Measurements from ENCODE around the gene STIL.

The STIL gene

DNA sequence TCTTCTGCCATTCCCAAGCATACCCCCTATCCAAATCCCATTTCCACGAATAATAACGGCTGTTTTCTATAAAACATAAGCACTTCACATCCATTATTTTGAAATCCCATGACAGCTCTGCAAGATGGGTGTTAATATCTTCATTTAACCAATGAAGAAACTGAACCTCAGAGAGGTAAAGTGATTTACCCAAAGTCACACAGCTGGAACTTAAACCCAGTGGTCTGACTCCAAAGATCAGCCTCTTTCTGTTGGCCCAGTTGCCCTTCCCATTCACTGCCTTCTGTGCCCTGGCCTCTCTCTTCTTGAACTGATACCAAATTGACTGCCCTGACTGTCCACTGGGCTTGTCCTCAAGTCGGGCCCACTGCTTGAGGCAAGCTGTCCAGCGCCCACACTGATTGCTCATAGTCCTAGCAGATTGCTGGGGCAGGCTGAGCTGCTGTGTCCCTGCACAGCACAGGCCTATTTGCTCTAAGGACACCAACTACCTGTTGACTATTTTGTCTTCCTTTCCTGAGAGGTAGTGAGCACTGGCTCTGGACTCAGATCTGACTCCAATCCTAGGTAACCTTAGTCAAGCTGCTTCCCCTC, 101.2 kb downstream of the STIL start:
- H3K4me3 ChIP-seq (ENCODE audit: control insufficient read depth, low read depth, low read length) = no peak overlapping the region
- TF ChIP-seq, protein P1, sequence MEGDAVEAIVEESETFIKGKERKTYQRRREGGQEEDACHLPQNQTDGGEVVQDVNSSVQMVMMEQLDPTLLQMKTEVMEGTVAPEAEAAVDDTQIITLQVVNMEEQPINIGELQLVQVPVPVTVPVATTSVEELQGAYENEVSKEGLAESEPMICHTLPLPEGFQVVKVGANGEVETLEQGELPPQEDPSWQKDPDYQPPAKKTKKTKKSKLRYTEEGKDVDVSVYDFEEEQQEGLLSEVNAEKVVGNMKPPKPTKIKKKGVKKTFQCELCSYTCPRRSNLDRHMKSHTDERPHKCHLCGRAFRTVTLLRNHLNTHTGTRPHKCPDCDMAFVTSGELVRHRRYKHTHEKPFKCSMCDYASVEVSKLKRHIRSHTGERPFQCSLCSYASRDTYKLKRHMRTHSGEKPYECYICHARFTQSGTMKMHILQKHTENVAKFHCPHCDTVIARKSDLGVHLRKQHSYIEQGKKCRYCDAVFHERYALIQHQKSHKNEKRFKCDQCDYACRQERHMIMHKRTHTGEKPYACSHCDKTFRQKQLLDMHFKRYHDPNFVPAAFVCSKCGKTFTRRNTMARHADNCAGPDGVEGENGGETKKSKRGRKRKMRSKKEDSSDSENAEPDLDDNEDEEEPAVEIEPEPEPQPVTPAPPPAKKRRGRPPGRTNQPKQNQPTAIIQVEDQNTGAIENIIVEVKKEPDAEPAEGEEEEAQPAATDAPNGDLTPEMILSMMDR (IDR thresholded peaks at IDR 0.05; ENCODE audit: control insufficient read depth, insufficient read depth, low read depth, low read length, missing control alignments) = no peak
- no peak for DNase-seq (ENCODE audit: low read depth)

DNA sequence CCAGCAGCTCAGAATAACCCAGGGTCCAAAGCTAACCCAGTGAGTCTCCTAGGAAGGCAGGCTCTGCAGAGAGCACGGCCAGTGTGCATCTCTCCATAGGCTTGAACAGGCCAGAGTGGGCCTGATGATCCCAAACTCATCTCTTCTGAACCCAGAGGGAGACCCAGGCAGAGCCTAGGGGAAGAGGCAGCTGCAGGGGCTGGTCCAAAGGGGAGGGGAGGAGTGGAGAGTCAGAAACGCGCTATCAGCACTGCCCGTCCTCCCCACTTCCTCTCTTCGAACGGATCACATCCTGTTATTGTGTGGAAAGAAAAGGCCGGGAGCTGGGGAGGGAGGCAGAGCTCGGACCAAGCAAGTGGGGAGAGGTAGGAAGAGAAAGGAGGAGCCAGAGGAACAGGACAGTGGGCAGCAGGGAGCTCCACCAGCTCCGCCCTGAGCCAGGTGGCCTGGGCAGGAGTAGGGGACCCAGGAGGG, 102.1 kb downstream of the STIL start:
- H3K4me3 ChIP-seq (ENCODE audit: control insufficient read depth, low read depth, low read length) = no peak overlapping the region
- no peak for DNase-seq (ENCODE audit: low read depth)
- TF ChIP-seq, protein P1 (IDR thresholded peaks at IDR 0.05; ENCODE audit: control insufficient read depth, insufficient read depth, low read depth, low read length, missing control alignments) = no peak

DNA sequence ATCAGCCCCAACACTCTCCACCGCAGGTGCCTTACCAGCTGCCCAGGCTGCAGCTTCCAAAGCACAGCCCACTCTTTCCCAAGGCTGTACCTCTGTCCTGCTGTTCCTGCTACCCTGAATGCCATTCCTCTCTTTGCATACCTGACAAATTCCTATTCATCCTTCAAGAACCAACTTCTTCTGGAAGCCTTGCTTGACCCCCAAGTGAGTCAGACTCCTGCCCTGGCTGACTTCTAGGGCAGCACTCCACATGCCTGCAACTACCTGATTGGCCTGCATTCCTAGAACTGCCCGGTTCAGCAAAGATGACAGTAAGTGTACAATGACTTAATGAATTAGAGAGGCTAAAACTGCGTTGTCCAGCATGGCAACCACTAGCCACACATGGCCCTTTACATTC, 103.3 kb downstream of the STIL start:
- no peak for DNase-seq (ENCODE audit: low read depth)
- TF ChIP-seq, protein P1 (IDR thresholded peaks at IDR 0.05; ENCODE audit: control insufficient read depth, insufficient read depth, low read depth, low read length, missing control alignments) = no peak
- H3K4me3 ChIP-seq (ENCODE audit: control insufficient read depth, low read depth, low read length) = no peak overlapping the region

DNA sequence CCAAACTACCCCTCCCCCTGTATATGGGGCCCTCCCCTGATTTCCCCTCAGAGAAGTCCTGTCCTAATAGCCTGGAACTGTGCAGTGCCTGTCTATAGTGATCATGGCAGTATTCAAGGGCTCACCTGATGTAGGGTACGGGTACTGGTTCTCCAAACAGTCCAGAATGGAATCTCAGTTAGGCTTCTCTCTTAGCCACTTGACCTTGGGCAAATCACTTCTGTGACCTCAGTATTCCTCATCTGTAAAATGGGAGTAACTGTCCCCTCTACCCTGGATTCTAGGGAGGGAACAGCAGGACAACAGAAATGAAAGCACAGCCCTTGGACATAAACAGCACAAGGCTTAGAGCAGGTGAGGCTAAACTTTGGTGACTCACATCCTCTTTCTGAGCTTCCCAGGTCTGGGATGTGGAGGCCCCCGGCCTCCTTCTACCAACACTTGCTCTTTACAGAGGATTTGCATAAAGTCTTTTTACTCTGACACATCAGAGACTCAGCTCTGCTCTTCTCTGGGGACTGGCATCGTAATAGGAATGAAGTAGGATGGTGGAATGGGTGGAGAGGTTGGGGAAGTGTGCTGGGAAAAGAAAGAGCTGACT, 104.1 kb downstream of the STIL start:
- no peak overlapping the region for H3K4me3 ChIP-seq (ENCODE audit: control insufficient read depth, low read depth, low read length)
- no peak for DNase-seq (ENCODE audit: low read depth)
- TF ChIP-seq, protein P1 (IDR thresholded peaks at IDR 0.05; ENCODE audit: control insufficient read depth, insufficient read depth, low read depth, low read length, missing control alignments) = no peak

DNA sequence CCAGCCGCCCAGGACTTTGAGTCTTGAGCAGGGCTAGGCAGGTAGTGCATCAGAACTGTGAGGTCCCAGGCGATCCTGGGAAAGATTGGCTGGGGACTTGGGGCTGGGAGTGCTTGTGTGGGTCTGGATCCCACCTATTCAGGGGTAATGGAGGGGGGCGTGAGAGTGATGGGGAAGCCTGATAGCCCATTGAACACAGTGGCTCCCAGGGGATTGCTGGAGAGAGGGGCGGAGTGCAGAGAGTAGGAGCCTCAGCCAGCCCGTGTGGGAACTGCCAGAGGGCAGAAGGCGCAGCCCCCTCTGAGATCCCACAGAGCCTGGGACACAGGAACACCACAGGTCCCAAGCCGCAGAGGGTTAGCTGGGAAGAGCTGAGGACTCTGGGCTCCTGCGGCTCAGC, 104.9 kb downstream of the STIL start:
- no peak for DNase-seq (ENCODE audit: low read depth)
- TF ChIP-seq, protein P1 (IDR thresholded peaks at IDR 0.05; ENCODE audit: control insufficient read depth, insufficient read depth, low read depth, low read length, missing control alignments) = no peak
- H3K4me3 ChIP-seq (ENCODE audit: control insufficient read depth, low read depth, low read length) = no peak overlapping the region

DNA sequence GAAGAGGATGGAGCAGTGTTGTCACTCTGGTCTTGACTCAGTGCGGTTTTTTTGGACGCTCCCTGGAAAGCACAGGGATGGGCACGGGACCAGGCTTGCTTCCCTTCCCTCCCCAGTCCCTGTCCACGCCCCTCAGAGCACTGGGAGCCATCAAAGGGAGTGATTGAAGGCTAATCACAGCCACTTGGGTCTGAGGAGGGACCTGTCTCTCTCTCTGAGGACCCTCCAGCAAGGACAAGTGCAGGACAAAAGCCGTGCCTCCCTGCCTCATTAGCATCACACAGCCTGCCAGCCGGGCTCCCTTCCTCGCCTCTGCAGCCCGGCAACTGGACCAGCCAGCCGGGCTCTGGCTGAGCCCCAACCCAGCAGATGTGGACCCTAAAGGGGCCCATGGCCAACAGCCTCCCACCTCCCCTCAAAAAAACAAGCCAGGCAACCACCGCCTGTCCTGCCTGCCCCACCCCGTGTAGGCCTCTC, 105.5 kb downstream of the STIL start:
- TF ChIP-seq, protein P1 (IDR thresholded peaks at IDR 0.05; ENCODE audit: control insufficient read depth, insufficient read depth, low read depth, low read length, missing control alignments) = no peak
- DNase-seq (ENCODE audit: low read depth) = no peak
- no peak overlapping the region for H3K4me3 ChIP-seq (ENCODE audit: control insufficient read depth, low read depth, low read length)

All from AG09309 (cell line).